Choroid plexus epithelial cell (primary cell): ENCODE results near the gene PEPD.

Source experiments
- DNase-seq: peaks from one replicate; pipeline ENCODE4 v3.0.0-alpha.2; 2010; ENCODE audit warnings: low read depth
- H3K4me3 ChIP-seq: 2 replicates; pipeline ENCODE4 v1.5.1; 2011; ENCODE audit warnings: low read depth, mild to moderate bottlenecking, control low read depth, low read length, moderate library complexity
- TF ChIP-seq, protein P1 (sequence below): conservative IDR thresholded peaks from 2 replicates; pipeline ENCODE4 v1.5.1; 2011; ENCODE audit warnings: low read depth, mild to moderate bottlenecking, control low read depth, inconsistent platforms, low read length, moderate library complexity

Gene PEPD

GRCh38 chr19:33374236-33374714, 147.3 kb downstream of the PEPD start:
- peak overlapping the region; percentile 80 for H3K4me3 ChIP-seq
- peak; percentile 47 for DNase-seq
- TF ChIP-seq, protein P1, sequence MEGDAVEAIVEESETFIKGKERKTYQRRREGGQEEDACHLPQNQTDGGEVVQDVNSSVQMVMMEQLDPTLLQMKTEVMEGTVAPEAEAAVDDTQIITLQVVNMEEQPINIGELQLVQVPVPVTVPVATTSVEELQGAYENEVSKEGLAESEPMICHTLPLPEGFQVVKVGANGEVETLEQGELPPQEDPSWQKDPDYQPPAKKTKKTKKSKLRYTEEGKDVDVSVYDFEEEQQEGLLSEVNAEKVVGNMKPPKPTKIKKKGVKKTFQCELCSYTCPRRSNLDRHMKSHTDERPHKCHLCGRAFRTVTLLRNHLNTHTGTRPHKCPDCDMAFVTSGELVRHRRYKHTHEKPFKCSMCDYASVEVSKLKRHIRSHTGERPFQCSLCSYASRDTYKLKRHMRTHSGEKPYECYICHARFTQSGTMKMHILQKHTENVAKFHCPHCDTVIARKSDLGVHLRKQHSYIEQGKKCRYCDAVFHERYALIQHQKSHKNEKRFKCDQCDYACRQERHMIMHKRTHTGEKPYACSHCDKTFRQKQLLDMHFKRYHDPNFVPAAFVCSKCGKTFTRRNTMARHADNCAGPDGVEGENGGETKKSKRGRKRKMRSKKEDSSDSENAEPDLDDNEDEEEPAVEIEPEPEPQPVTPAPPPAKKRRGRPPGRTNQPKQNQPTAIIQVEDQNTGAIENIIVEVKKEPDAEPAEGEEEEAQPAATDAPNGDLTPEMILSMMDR, result peak; percentile 13

- peak; percentile 93 for DNase-seq
- peak within 1 kb of the TSS; percentile 80 for H3K4me3 ChIP-seq
- TF ChIP-seq, protein P1, result no peak
Measured at GRCh38 chr19:33373453-33374235, 147.9 kb downstream of the PEPD start, which contains the start of gene CEBPG. TSS of gene CEBPG (plus strand) at chr19:33373709. CDS start at chr19:33379240, 5,531 bp downstream.

GRCh38 chr19:33370783-33371182, 150.8 kb downstream of the PEPD start:
- H3K4me3 ChIP-seq, result no peak overlapping the region
- TF ChIP-seq, protein P1, result no peak
- no peak for DNase-seq

GRCh38 chr19:33368074-33368864, 153.3 kb downstream of the PEPD start:
- no peak overlapping the region for H3K4me3 ChIP-seq
- TF ChIP-seq, protein P1, result no peak
- no peak for DNase-seq

DNA sequence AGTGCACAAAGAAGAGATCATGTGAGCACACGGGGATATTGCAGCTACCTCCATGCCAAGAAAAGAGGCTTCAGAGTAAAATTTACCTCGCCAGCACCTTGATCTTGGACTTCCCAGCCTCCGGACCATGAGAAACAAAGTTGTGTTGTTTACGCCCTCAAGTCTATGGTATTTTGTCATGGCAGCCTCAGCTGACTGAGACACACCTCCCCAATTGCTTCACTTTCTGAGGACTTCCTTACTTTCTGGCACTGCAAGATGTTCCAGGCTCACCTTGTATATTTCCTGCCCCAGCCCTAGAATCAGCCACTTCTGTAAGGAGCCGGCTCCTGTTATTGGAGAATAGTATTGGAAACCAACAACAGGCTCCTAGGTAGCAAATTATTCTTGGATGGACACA, 154.7 kb downstream of the PEPD start:
- no peak overlapping the region for H3K4me3 ChIP-seq
- TF ChIP-seq, protein P1, result no peak
- DNase-seq, result no peak

- TF ChIP-seq, protein P1, result no peak
- H3K4me3 ChIP-seq, result no peak overlapping the region
- DNase-seq, result no peak
Measured at GRCh38 chr19:33366127-33366526, 155.5 kb downstream of the PEPD start.
